Measurements from ENCODE around the gene ORAI3. TPM values are rescaled to one million over a fixed set of nuclear protein-coding genes. Genes with fewer than 3 reads are reported as not detected.

Gene ORAI3
- total RNA-seq, 1 donor from 2014 or later = 12.2 TPM

GRCh38 chr16:30984669-30985400, 36.0 kb downstream of the ORAI3 start, which contains the start of gene HSD3B7:
Gene HSD3B7 (plus strand): TSS chr16:30985207. CDS start chr16:30985659, 452 bp downstream.
- DNase-seq = peak; percentile 88
- TF ChIP-seq, protein P1, sequence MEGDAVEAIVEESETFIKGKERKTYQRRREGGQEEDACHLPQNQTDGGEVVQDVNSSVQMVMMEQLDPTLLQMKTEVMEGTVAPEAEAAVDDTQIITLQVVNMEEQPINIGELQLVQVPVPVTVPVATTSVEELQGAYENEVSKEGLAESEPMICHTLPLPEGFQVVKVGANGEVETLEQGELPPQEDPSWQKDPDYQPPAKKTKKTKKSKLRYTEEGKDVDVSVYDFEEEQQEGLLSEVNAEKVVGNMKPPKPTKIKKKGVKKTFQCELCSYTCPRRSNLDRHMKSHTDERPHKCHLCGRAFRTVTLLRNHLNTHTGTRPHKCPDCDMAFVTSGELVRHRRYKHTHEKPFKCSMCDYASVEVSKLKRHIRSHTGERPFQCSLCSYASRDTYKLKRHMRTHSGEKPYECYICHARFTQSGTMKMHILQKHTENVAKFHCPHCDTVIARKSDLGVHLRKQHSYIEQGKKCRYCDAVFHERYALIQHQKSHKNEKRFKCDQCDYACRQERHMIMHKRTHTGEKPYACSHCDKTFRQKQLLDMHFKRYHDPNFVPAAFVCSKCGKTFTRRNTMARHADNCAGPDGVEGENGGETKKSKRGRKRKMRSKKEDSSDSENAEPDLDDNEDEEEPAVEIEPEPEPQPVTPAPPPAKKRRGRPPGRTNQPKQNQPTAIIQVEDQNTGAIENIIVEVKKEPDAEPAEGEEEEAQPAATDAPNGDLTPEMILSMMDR (IDR thresholded peaks at IDR 0.05; ENCODE audit: borderline replicate concordance) = peak; percentile 95
- H3K27me3 ChIP-seq (ENCODE audit: low read depth) = no peaks in the 10 kb centered on the region
- peak within 1 kb of the TSS; percentile 85 for H3K27ac ChIP-seq (replicated peaks)
- no peaks in the 10 kb centered on the region for H3K9me3 ChIP-seq (replicated peaks)
- H3K4me1 ChIP-seq = peaks cover 20% of the 10 kb centered on the region
- peaks cover 36% of the 10 kb centered on the region for H3K36me3 ChIP-seq
- peak within 1 kb of the TSS; percentile 72 for H3K4me3 ChIP-seq
- intact Hi-C loops (cut with micrococcal nuclease) = loop anchor here (10.0 kb wide), 2 partner anchors 160 to 470 kb away; partner anchors contain the start of gene ARMC5

GRCh38 chr16:30985401-30986128, 36.7 kb downstream of the ORAI3 start:
- TF ChIP-seq, protein P1 (IDR thresholded peaks at IDR 0.05; ENCODE audit: borderline replicate concordance) = no peak
- no peak for DNase-seq
- intact Hi-C loops (cut with micrococcal nuclease) = loop anchor here (10.0 kb wide), 2 partner anchors 159 to 469 kb away; partner anchors contain the start of gene ARMC5
- Histone ChIP-seq H3K27me3 (ENCODE audit: low read depth) (no peaks in the 10 kb centered on the region), H3K36me3 (peaks cover 29% of the 10 kb centered on the region), H3K9me3 (replicated peaks) (no peaks in the 10 kb centered on the region), H3K4me1 (peaks cover 20% of the 10 kb centered on the region), H3K4me3 (peak overlapping the region; percentile 72), H3K27ac (replicated peaks) (peak overlapping the region; percentile 85)

- intact Hi-C loops (cut with micrococcal nuclease) = loop anchor here (10.0 kb wide), 2 partner anchors 158 to 468 kb away; partner anchors contain the start of gene ARMC5
- H3K9me3 ChIP-seq (replicated peaks) = no peaks in the 10 kb centered on the region
- no peak for DNase-seq
- H3K36me3 ChIP-seq = peaks cover 21% of the 10 kb centered on the region
- peak overlapping the region; percentile 72 for H3K4me3 ChIP-seq
- H3K27me3 ChIP-seq (ENCODE audit: low read depth) = no peaks in the 10 kb centered on the region
- H3K27ac ChIP-seq (replicated peaks) = no peak overlapping the region
- TF ChIP-seq, protein P1 (IDR thresholded peaks at IDR 0.05; ENCODE audit: borderline replicate concordance) = no peak
- peaks cover 20% of the 10 kb centered on the region for H3K4me1 ChIP-seq
These were observed 37.5 kb downstream of the ORAI3 start for GRCh38 chr16:30986129-30986991.

- intact Hi-C loops (cut with micrococcal nuclease) = loop anchor here (10.0 kb wide), 2 partner anchors 157 to 467 kb away; partner anchors contain the start of gene ARMC5
- H3K4me3 ChIP-seq = no peak overlapping the region
- no peaks in the 10 kb centered on the region for H3K27me3 ChIP-seq (ENCODE audit: low read depth)
- no peak overlapping the region for H3K27ac ChIP-seq (replicated peaks)
- H3K36me3 ChIP-seq = peaks cover 13% of the 10 kb centered on the region
- no peak for DNase-seq
- TF ChIP-seq, protein P1 (IDR thresholded peaks at IDR 0.05; ENCODE audit: borderline replicate concordance) = no peak
- H3K4me1 ChIP-seq = peaks cover 20% of the 10 kb centered on the region
- H3K9me3 ChIP-seq (replicated peaks) = no peaks in the 10 kb centered on the region
These were observed 38.8 kb downstream of the ORAI3 start for GRCh38 chr16:30987581-30988190.
